NOMO-1 treated with dmso at 0.1 percent for 144 hours (cell line): ENCODE measurements around the gene SHMT1.
"Not testable (repeated sequence)": the region's sequence is repeated elsewhere in the genome, so short reads cannot be mapped to it uniquely, and the experiment has no call there.

ENCODE experiments used
- DNase-seq: peaks from one replicate; lab custom pipeline; 2025; ENCODE audit not compliant: unreplicated experiment; lab: John Stamatoyannopoulos, UW

The SHMT1 gene

GRCh38 chr17:18326572-18326971 lies 36.8 kb downstream of the SHMT1 start:
- no peak for DNase-seq

GRCh38 chr17:18326039-18326438 lies 37.3 kb downstream of the SHMT1 start:
- DNase-seq: no peak

GRCh38 chr17:18324140-18325050 lies 39.0 kb downstream of the SHMT1 start:
- DNase-seq: no peak

- DNase-seq: no peak
Measured at GRCh38 chr17:18323507-18324139, 39.7 kb downstream of the SHMT1 start.

GRCh38 chr17:18323007-18323406 lies 40.3 kb downstream of the SHMT1 start:
- DNase-seq: no peak

- no peak for DNase-seq
Measured at GRCh38 chr17:18322522-18322921, 40.8 kb downstream of the SHMT1 start.

GRCh38 chr17:18321309-18321708 lies 42.0 kb downstream of the SHMT1 start:
- DNase-seq: no peak

- no peak for DNase-seq
Measured at GRCh38 chr17:18320301-18320700, 43.0 kb downstream of the SHMT1 start.

- DNase-seq: no peak
Measured at GRCh38 chr17:18319604-18320256, 43.6 kb downstream of the SHMT1 start.

- no peak for DNase-seq
Measured at GRCh38 chr17:18318771-18319450, 44.4 kb downstream of the SHMT1 start.

- DNase-seq: no peak
Measured at GRCh38 chr17:18318117-18318516, 45.2 kb downstream of the SHMT1 start.

GRCh38 chr17:18315961-18316360 lies 47.4 kb downstream of the SHMT1 start:
- no peak for DNase-seq

GRCh38 chr17:18315562-18315922 lies 47.8 kb downstream of the SHMT1 start:
- peak; percentile 56 for DNase-seq

- DNase-seq: peak; percentile 98
Measured at GRCh38 chr17:18314731-18315561, 48.4 kb downstream of the SHMT1 start, which contains the start of the genes SMCR8 and TOP3A. SMCR8 (plus strand) TSS chr17:18315293; CDS start chr17:18315790, 497 bp downstream. TOP3A (minus strand) TSS chr17:18314994; CDS start chr17:18314778, 216 bp downstream.

GRCh38 chr17:18314059-18314730 lies 49.2 kb downstream of the SHMT1 start:
- DNase-seq: no peak

- no peak for DNase-seq
Measured at GRCh38 chr17:18309202-18309601, 54.1 kb downstream of the SHMT1 start.

GRCh38 chr17:18303206-18303605 lies 60.1 kb downstream of the SHMT1 start:
- DNase-seq: not testable (repeated sequence)

- DNase-seq: peak; percentile 25
Measured at GRCh38 chr17:18300725-18301480, 62.4 kb downstream of the SHMT1 start.

- not testable (repeated sequence) for DNase-seq
Measured at GRCh38 chr17:18298061-18298460, 65.3 kb downstream of the SHMT1 start.
